Effector CD8-positive, alpha-beta T cell (primary cell): ENCODE measurements around the gene DIDO1.

Experiments used
- DNase-seq: peaks from one replicate; lab custom pipeline; 2025; lab: John Stamatoyannopoulos, UW

DIDO1 gene

GRCh38 chr20:62894261-62894660 is 32.0 kb downstream of the DIDO1 start:
- no peak for DNase-seq

GRCh38 chr20:62893700-62894099 is 32.6 kb downstream of the DIDO1 start:
- no peak for DNase-seq

- DNase-seq, result no peak
Observed at GRCh38 chr20:62892348-62893304, 33.7 kb downstream of the DIDO1 start.

- no peak for DNase-seq
Observed at GRCh38 chr20:62891111-62891510, 35.2 kb downstream of the DIDO1 start.

- no peak for DNase-seq
Observed at GRCh38 chr20:62890444-62890843, 35.9 kb downstream of the DIDO1 start.

GRCh38 chr20:62889871-62890270 is 36.4 kb downstream of the DIDO1 start:
- DNase-seq, result no peak

GRCh38 chr20:62889411-62889810 is 36.9 kb downstream of the DIDO1 start:
- no peak for DNase-seq

- DNase-seq, result no peak
Observed at GRCh38 chr20:62888910-62889309, 37.4 kb downstream of the DIDO1 start.

GRCh38 chr20:62888406-62888805 is 37.9 kb downstream of the DIDO1 start:
- DNase-seq, result no peak

GRCh38 chr20:62887860-62888239 is 38.5 kb downstream of the DIDO1 start:
- DNase-seq, result no peak

- DNase-seq, result no peak
Observed at GRCh38 chr20:62887152-62887859, 39.0 kb downstream of the DIDO1 start.

GRCh38 chr20:62886709-62887058 is 39.6 kb downstream of the DIDO1 start:
- no peak for DNase-seq

- no peak for DNase-seq
Observed at GRCh38 chr20:62885896-62886708, 40.2 kb downstream of the DIDO1 start.

- DNase-seq, result no peak
Observed at GRCh38 chr20:62885046-62885895, 41.0 kb downstream of the DIDO1 start.

- no peak for DNase-seq
Observed at GRCh38 chr20:62884556-62884955, 41.7 kb downstream of the DIDO1 start.

GRCh38 chr20:62882426-62882825 is 43.9 kb downstream of the DIDO1 start:
- DNase-seq, result no peak

- no peak for DNase-seq
Observed at GRCh38 chr20:62881662-62882395, 44.5 kb downstream of the DIDO1 start.

- no peak for DNase-seq
Observed at GRCh38 chr20:62880935-62881661, 45.2 kb downstream of the DIDO1 start.

GRCh38 chr20:62880147-62880934 is 46.0 kb downstream of the DIDO1 start:
- DNase-seq, result no peak
